ENCODE data around the gene AADACL4. TPM values are rescaled to one million over a fixed set of nuclear protein-coding genes. Genes with fewer than 3 reads are reported as not detected.

Gene AADACL4
- total and polyA plus RNA-seq, 9 of the 15 experiments (the other 6 are each of a cell fraction or from before 2014, with no cell fraction given), result not detected

GRCh38 chr1:12604114-12604874 lies 39.6 kb upstream of the AADACL4 start (continued):
- TF ChIP-seq VEZF1 (CRISPR knock-in tag; IDR thresholded peaks at IDR 0.05), result peak; percentile 68
- TF ChIP-seq CCAR2 (IDR thresholded peaks at IDR 0.05; ENCODE audit: low read depth, low read length), result no peak
- no peak for TF ChIP-seq ZBTB43 (CRISPR knock-in tag; IDR thresholded peaks at IDR 0.05)
- TF ChIP-seq RFX7 (CRISPR knock-in tag; IDR thresholded peaks at IDR 0.05), result 0 out of 2 replicates have a peak, but pooled peaks have one; percentile 14
- TF ChIP-seq RFX1 (IDR thresholded peaks at IDR 0.05), result no peak
- TF ChIP-seq BHLHE40 (IDR thresholded peaks at IDR 0.05; ENCODE audit: low read length), result peak; percentile 82
- 0 out of 2 replicates have a peak, but pooled peaks have one; percentile 53 for TF ChIP-seq ZNF766 (CRISPR knock-in tag; conservative IDR thresholded peaks at IDR 0.05)
- TF ChIP-seq ATF7 (IDR thresholded peaks at IDR 0.05), result peak; percentile 91
- no peak for TF ChIP-seq ZNF121 (CRISPR knock-in tag; conservative IDR thresholded peaks at IDR 0.05)
- TF ChIP-seq LARP7 (IDR thresholded peaks at IDR 0.05), result 0 out of 2 replicates have a peak, but pooled peaks have one; percentile 12
- peak; percentile 82 to 100; a peak in 3 of 4 replicates for TF ChIP-seq HDAC1 (IDR thresholded peaks at IDR 0.05)
- TF ChIP-seq SETDB1 (IDR thresholded peaks at IDR 0.05; ENCODE audit: low read length), result no peak
- TF ChIP-seq ZNF124 (CRISPR knock-in tag; IDR thresholded peaks at IDR 0.05), result no peak
- no peak for TF ChIP-seq RBM17 (IDR thresholded peaks at IDR 0.05; ENCODE audit: borderline replicate concordance, low read depth, low read length)
- peak; percentile 81 for TF ChIP-seq DACH1 (IDR thresholded peaks at IDR 0.05; ENCODE audit: partially characterized antibody)
- no peak for TF ChIP-seq PTBP1 (IDR thresholded peaks at IDR 0.05; ENCODE audit: low read depth, low read length)
- no peak for TF ChIP-seq KDM2B (CRISPR knock-in tag; IDR thresholded peaks at IDR 0.05)
- 0 out of 2 replicates have a peak, but pooled peaks have one; percentile 40 for TF ChIP-seq ADNP (tag; IDR thresholded peaks at IDR 0.05)
- TF ChIP-seq PATZ1 (CRISPR knock-in tag; IDR thresholded peaks at IDR 0.05; ENCODE audit: borderline replicate concordance), result no peak
- TF ChIP-seq NCOR1 (IDR thresholded peaks at IDR 0.05), result peak; percentile 98
- peak in 2 of 3 experiments; percentile 23 to 69 for TF ChIP-seq YY1 (IDR thresholded peaks at IDR 0.05; ENCODE audit: borderline replicate concordance in 1 of 3, control insufficient read depth in 1 of 3, extremely low read depth in 1 of 3, insufficient read depth in 3 of 3, insufficient read length in 1 of 3, insufficient replicate concordance in 2 of 3, low read depth in 1 of 3, low read length in 2 of 3)
- TF ChIP-seq SAFB2 (IDR thresholded peaks at IDR 0.05; ENCODE audit: borderline replicate concordance, low read depth, low read length, severe bottlenecking), result no peak
- TF ChIP-seq KDM4B (IDR thresholded peaks at IDR 0.05; ENCODE audit: borderline replicate concordance in 2 of 2, low read depth in 1 of 2), result no peak
- no peak for TF ChIP-seq ZNF699 (CRISPR knock-in tag; IDR thresholded peaks at IDR 0.05; ENCODE audit: insufficient replicate concordance)

All from K562 (cell line).